Muscle layer of colon (tissue), 2 donors: ENCODE results near the gene NUP43.
"Not testable (repeated sequence)": the region's sequence is repeated elsewhere in the genome, so short reads cannot be mapped to it uniquely, and the experiment has no call there.

ENCODE experiments used
- H3K27ac ChIP-seq: one replicate; pipeline ENCODE4 v1.7.0; 2013; ENCODE audit warnings: low read depth, mild to moderate bottlenecking, low read length, moderate library complexity
- H3K27me3 ChIP-seq, 2 donors: one replicate each; pipeline ENCODE4 v1.7.0; 2013; ENCODE audit warnings: low read length in 2 of 2, mild to moderate bottlenecking in 2 of 2; ENCODE audit not compliant: insufficient read depth in 2 of 2, control insufficient read depth in 1 of 2
- H3K36me3 ChIP-seq: one replicate; pipeline ENCODE4 v1.7.0; 2013; ENCODE audit warnings: mild to moderate bottlenecking, low read length; ENCODE audit not compliant: insufficient read depth
- H3K4me1 ChIP-seq: one replicate; pipeline ENCODE4 v1.7.0; 2013; ENCODE audit warnings: mild to moderate bottlenecking, low read length; ENCODE audit not compliant: insufficient read depth
- H3K4me3 ChIP-seq, 2 donors: one replicate each; pipeline ENCODE4 v1.7.0; 2013; ENCODE audit warnings: low read length in 2 of 2, low read depth in 1 of 2, mild to moderate bottlenecking in 1 of 2, moderate library complexity in 1 of 2
- H3K9ac ChIP-seq: one replicate; pipeline ENCODE4 v1.7.0; 2013; ENCODE audit warnings: low read length
- H3K9me3 ChIP-seq: one replicate; pipeline ENCODE4 v1.7.0; 2013; ENCODE audit warnings: mild to moderate bottlenecking, low read length
- donor health status: abdominal sarcoma.
- donor health status: Adenocarcinoma of cecum.

The NUP43 gene

GRCh38 chr6:149681845-149682244 lies 64.5 kb downstream of the NUP43 start:
- not testable (repeated sequence) for H3K9me3 ChIP-seq, H3K27me3 ChIP-seq, H3K4me1 ChIP-seq, H3K27ac ChIP-seq, H3K4me3 ChIP-seq, H3K9ac ChIP-seq
- H3K36me3 ChIP-seq, result peaks cover 12% of the 10 kb centered on the region

DNA sequence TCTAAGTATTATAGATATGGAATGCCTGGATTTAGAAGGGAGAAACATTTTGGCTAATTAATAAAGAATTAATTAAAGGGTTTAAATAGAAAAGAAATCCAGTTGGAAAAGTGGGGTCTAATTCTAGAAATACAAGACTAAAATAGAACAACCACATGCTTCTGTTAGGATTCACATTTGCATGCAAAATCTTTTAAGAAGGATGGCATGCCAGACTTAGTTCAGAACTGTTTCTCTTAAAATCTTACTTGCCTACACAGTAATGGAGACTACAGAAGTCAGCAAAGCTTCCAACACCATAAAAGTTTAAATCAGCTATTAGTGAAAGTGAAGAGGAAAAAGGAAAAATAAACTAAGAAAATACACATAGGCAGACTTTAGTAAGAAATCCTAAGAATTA lies 65.1 kb downstream of the NUP43 start:
- H3K27ac ChIP-seq, result no peak overlapping the region
- no peaks in the 10 kb centered on the region for H3K9me3 ChIP-seq
- H3K27me3 ChIP-seq, result no peaks in the 10 kb centered on the region
- no peak overlapping the region for H3K9ac ChIP-seq
- peaks cover 17% of the 10 kb centered on the region for H3K36me3 ChIP-seq
- no peaks in the 10 kb centered on the region for H3K4me1 ChIP-seq
- no peak overlapping the region for H3K4me3 ChIP-seq

DNA sequence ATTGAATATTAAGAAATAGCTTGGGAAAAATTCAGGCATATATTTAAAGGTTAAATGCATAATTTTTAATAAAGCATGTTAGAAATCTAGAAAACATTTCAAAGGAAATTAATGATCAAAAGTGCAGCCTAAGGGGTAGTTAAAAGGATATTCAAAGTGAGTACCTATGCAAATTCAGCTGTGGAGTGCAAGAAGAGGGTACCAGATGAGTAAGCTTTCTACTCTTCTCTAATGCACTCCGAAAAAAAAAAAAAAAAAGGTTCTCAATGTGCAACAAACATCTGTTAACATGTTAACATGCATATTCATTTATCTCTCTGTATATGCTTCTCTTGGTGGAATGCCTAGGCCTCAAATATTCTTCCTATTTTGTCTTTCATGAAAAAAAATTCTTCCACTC lies 65.8 kb downstream of the NUP43 start:
- Histone ChIP-seq H3K4me1 (no peaks in the 10 kb centered on the region), H3K27ac (no peak overlapping the region), H3K9ac (no peak overlapping the region), H3K9me3 (no peaks in the 10 kb centered on the region), H3K36me3 (peaks cover 23% of the 10 kb centered on the region), H3K27me3 (no peaks in the 10 kb centered on the region), H3K4me3 (no peak overlapping the region)
